Spleen (tissue), 11 donors: ENCODE data around the gene NSD2. TPM values are rescaled to one million over a fixed set of nuclear protein-coding genes. Genes with fewer than 3 reads are reported as not detected.

Source experiments
- DNase-seq: peaks from one replicate; pipeline ENCODE4 v3.0.0-alpha.2; 2020
- H3K27ac ChIP-seq, 8 donors: fragments of 200-600 bp; sonication (generic) in 7 of 8; 1 replicate in 4 of 8; 2 replicates in 4 of 8; pipeline versions ENCODE4 v1.5.0 to v1.8.0; 2016 to 2021; ENCODE audit warnings: inconsistent platforms in 4 of 8, mild to moderate bottlenecking in 4 of 8, moderate library complexity in 1 of 8
- H3K27me3 ChIP-seq, 7 donors: fragments of 200-600 bp; sonication (generic) in 6 of 7; replicated peaks in 1 of 7; 1 replicate in 4 of 7; 2 replicates in 3 of 7; pipeline versions ENCODE4 v1.5.0 to v1.8.0; 2016 to 2021; ENCODE audit warnings: inconsistent platforms in 3 of 7, mild to moderate bottlenecking in 1 of 7
- H3K36me3 ChIP-seq, 6 donors: fragments of 200-600 bp; sonication (generic) in 5 of 6; 1 replicate in 4 of 6; 2 replicates in 2 of 6; pipeline versions ENCODE4 v1.5.0 to v1.8.0; 2016 to 2021; ENCODE audit warnings: inconsistent platforms in 2 of 6
- H3K4me1 ChIP-seq, 6 donors: fragments of 200-600 bp; sonication (generic) in 5 of 6; 1 replicate in 3 of 6; 2 replicates in 3 of 6; pipeline versions ENCODE4 v1.5.0 to v1.8.0; 2016 to 2021; ENCODE audit warnings: inconsistent platforms in 3 of 6
- H3K4me3 ChIP-seq, 8 donors: fragments of 200-600 bp; sonication (generic) in 7 of 8; 1 replicate in 4 of 8; 2 replicates in 4 of 8; pipeline versions ENCODE4 v1.5.0 to v1.8.0; 2016 to 2021; ENCODE audit warnings: inconsistent platforms in 4 of 8, mild to moderate bottlenecking in 4 of 8, moderate library complexity in 2 of 8
- H3K9me3 ChIP-seq, 8 donors: fragments of 200-600 bp; sonication (generic) in 7 of 8; 1 replicate in 4 of 8; 2 replicates in 4 of 8; pipeline versions ENCODE4 v1.5.0 to v1.8.0; 2016 to 2021; ENCODE audit warnings: inconsistent platforms in 4 of 8
- CTCF ChIP-seq, 11 experiments: fragments of 200-600 bp in 7 of 11; fragments of 450-650 bp in 4 of 11; sonication (generic) in 4 of 11; IDR thresholded peaks in 8 of 11; conservative IDR thresholded peaks in 3 of 11; 1 replicate in 7 of 11; 2 replicates in 4 of 11; pipeline versions ENCODE4 v1.4.0 to v1.8.0; 2016 to 2021; ENCODE audit warnings: antibody characterized with exemption in 11 of 11, inconsistent platforms in 4 of 11, mild to moderate bottlenecking in 1 of 11
- POLR2A ChIP-seq, 3 donors: fragments of 450-650 bp; IDR thresholded peaks; one replicate each; pipeline ENCODE4 v1.5.1; 2017; ENCODE audit warnings: antibody characterized with exemption in 3 of 3, mild to moderate bottlenecking in 1 of 3
- POLR2AphosphoS5 ChIP-seq, 3 donors: sonication (generic); formaldehyde crosslinking; IDR thresholded peaks; one replicate each; pipeline ENCODE4 v1.5.1; 2017; ENCODE audit warnings: antibody characterized with exemption in 3 of 3
- WGBS, 5 donors: extraction: QIAGEN DNeasy Blood & Tissue Kit in 3 of 5; methylation state at CpG; one replicate each; pipeline versions ENCODE4 v1.1.5 to v1.1.7; 2013 to 2018; 5-methylcytosine and 5-hydroxymethylcytosine counted together
- intact Hi-C: fragments of 100-400 bp; cut with DNase I; formaldehyde crosslinking; loops from one replicate; pipeline ENCODE4 v1.15.0; 2023; ENCODE audit warnings: low total_unique reads
- polyA plus RNA-seq, 3 donors: library from polyadenylated mRNA; stranded (reverse); fragments of 200-250 nt; gene quantifications; one replicate each; pipeline ENCODE4 v1.2.1, GENCODE V29; 2013
- total RNA-seq, 7 donors: library from RNA; depleted of rRNA in 3 of 7; stranded (reverse); fragments of >200 nt in 3 of 7; fragmentation: NEBNext Ultra II Directional in 4 of 7; extraction: Animal tissue kit (Norgen Biotek cat#: 25700) in 4 of 7; gene quantifications; one replicate each; pipeline versions ENCODE4 v1.1.0 to v1.2.1, GENCODE V29; 2016 to 2021
- donor health status: healthy with polysubstance abuse.
- donor health status: DM: no; HTN: no; CAD: no; lungs with moderate emphysema.
- donor health status: DM: no; HTN: no; CAD: no.
- donor health status: Bipolar disorder and iron deficiency.
- donor health status: healthy.
- donor health status: DM: no; HTN: no; CAD: no.
- donor health status: DM: yes; HTN: yes; CAD: no.

Gene NSD2
- total and polyA plus RNA-seq, 10 donors, result 7.1 to 58.9 (median 47.8) TPM

DNA sequence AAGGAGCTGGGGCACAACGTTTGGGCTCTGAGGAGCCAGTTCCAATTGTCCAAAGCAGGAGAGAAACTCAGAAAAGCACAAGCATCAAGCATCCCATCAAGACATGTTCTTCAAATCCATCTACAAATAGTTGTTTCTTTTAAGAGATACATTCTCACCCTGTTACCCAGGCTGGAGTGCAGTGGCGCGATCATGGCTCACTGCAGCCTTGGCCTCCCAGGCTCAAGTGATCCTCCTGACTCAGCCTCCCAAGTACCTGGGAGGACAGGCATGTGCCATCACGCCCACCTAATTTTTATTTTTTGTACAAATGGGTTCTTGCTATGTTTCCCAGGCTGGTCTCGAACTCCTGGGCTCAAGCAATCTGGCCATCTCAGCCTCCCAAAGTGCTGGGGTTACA, 119.5 kb downstream of the NSD2 start:
- Histone ChIP-seq H3K4me3 (no peak overlapping the region), H3K27ac (no peak overlapping the region), H3K36me3 (peaks cover 0 to 86% (median 57%) of the 10 kb centered on the region in 6 donors), H3K9me3 (peaks cover 0 to 2% (median 0%) of the 10 kb centered on the region in 8 donors), H3K27me3 (no peaks in the 10 kb centered on the region), H3K4me1 (peaks cover 0 to 27% (median 10%) of the 10 kb centered on the region in 6 donors)
- no peak for TF ChIP-seq POLR2AphosphoS5 (IDR thresholded peaks at IDR 0.05)
- TF ChIP-seq CTCF (IDR thresholded peaks at IDR 0.05 in 8 of 11, conservative IDR thresholded peaks at IDR 0.05 in 3 of 11), result no peak
- no peak for TF ChIP-seq POLR2A (IDR thresholded peaks at IDR 0.05)
- intact Hi-C loops, result no loop called here
- WGBS, 5 donors, result 91 to 98% (median 95%) methylated on average over 4 to 5 of the region's 5 CpGs
- peak; percentile 39 for DNase-seq

DNA sequence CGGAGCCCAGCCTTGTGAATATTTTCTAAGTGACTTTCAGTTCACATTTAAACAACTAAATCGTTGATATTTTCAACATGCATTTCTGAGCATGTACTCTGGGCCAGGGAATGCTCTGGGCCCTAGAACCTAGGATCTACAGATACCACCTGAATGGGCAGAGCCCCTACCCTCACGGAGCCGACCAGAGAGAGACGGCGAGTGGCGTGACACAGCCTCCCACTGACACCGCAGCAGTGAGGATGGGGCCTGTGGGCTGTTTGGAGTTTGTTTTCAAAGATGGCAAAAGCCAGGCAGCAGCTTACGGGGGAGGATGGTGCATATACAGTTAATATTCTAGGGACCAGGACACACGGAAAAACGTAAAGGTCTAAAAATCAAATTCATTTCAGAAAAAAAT, 119.9 kb downstream of the NSD2 start:
- DNase-seq, result peak; percentile 15
- peaks cover 0 to 27% (median 10%) of the 10 kb centered on the region in 6 donors for H3K4me1 ChIP-seq
- H3K27me3 ChIP-seq, result no peaks in the 10 kb centered on the region
- peaks cover 0 to 6% (median 0%) of the 10 kb centered on the region in 8 donors for H3K9me3 ChIP-seq
- TF ChIP-seq POLR2AphosphoS5 (IDR thresholded peaks at IDR 0.05), result no peak
- TF ChIP-seq CTCF (IDR thresholded peaks at IDR 0.05 in 8 of 11, conservative IDR thresholded peaks at IDR 0.05 in 3 of 11), result no peak
- TF ChIP-seq POLR2A (IDR thresholded peaks at IDR 0.05), result no peak
- intact Hi-C loops, result no loop called here
- H3K27ac ChIP-seq, result no peak overlapping the region
- WGBS, 5 donors, result 91 to 97% (median 96%) methylated on average over 11 of the region's 11 CpGs
- H3K4me3 ChIP-seq, result no peak overlapping the region
- peaks cover 0 to 81% (median 53%) of the 10 kb centered on the region in 6 donors for H3K36me3 ChIP-seq

DNA sequence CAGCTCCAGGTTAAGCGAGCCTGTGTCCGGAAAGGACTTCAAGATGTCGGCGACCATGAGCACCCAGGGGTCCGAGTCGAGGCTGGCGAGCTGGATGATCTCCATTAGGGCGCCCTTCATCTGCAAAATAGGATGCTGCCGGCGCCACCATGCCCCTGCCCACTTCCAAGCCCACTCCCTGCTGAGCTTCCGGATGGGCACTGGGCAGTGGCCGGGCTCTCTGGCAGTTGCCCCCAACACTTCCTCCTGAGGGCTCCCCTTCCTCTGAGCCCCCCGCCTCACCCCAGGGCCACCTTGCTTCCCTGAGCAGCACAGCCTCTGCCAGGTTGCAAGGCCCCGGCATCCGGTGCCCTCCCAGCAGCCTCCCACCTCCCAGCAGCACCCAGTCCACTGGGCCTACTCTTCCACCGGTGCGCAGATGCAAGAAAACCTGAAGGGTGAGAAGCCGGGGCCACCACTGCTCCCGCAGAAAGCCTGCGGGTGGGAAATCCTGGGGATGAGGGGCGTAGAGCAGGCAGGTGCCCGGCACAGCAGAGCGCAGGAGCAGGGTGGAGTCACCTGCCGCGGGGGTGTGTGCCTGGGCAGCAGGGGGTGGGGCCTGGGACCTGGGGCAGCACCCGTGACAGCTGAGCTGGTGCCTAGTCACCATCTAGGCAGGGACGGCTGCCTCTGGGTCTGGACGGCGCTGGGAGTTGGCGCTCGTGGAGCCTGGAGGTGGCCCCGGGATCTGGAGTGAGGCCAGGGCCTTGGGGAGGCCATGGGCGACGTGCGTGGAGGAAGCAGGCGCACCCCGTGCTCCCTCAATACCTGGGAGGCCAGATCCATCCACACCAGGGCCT, 120.6 kb downstream of the NSD2 start:
- WGBS, 5 donors, result 90 to 95% (median 93%) methylated on average over 31 to 37 of the region's 37 CpGs
- Histone ChIP-seq H3K4me3 (no peak overlapping the region), H3K27ac (no peak overlapping the region), H3K36me3 (peaks cover 0 to 80% (median 45%) of the 10 kb centered on the region in 6 donors), H3K27me3 (no peaks in the 10 kb centered on the region), H3K4me1 (peaks cover 0 to 22% (median 7%) of the 10 kb centered on the region in 6 donors), H3K9me3 (peaks cover 0 to 13% (median 6%) of the 10 kb centered on the region in 8 donors)
- TF ChIP-seq CTCF (IDR thresholded peaks at IDR 0.05 in 8 of 11, conservative IDR thresholded peaks at IDR 0.05 in 3 of 11) (no peak), POLR2AphosphoS5 (IDR thresholded peaks at IDR 0.05) (no peak), POLR2A (IDR thresholded peaks at IDR 0.05) (no peak)
- intact Hi-C loops, result no loop called here
- peak; percentile 66 for DNase-seq

DNA sequence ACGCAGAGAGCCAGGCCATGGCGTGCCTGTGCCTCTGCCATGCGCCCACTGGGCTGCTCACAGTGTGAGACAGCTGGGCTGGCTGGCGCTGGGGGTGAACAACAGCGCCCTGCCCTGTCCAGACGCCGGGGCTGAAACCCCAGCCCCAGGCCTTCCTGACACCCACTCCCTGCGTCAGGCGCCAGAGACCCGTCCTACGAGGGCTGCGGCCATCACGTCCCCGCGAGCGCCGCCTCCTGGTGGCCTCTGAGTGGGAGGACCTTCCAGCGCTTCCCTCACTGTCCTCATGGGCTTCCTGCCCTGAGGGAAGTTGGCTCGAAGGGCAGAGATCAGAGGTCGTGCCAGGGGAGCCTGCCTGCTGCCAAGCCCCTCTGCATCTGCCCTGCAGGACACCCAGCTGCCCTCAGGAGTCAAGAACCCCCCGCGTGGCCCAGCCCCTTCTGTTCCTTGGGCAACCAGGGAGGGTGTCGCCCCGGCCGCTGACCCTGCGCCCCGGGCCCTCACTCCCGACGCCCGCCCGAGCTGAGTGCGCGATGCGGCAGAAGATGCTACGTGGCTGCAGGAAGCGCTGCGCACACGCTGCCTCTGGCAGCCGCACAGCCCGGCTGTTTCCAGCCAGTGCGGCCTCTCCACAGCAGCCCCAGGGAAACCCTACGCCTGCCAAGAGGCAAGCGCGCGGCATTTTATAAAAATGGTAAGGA, 121.4 kb downstream of the NSD2 start:
- TF ChIP-seq POLR2AphosphoS5 (IDR thresholded peaks at IDR 0.05) (peak in 1 of 3 donors; percentile 13), POLR2A (IDR thresholded peaks at IDR 0.05) (no peak)
- WGBS, 5 donors, result 91 to 94% (median 94%) methylated on average over 45 of the region's 45 CpGs
- Histone ChIP-seq H3K36me3 (peaks cover 0 to 80% (median 41%) of the 10 kb centered on the region in 6 donors), H3K9me3 (peaks cover 0 to 21% (median 14%) of the 10 kb centered on the region in 8 donors), H3K27me3 (no peaks in the 10 kb centered on the region), H3K4me3 (no peak overlapping the region), H3K27ac (no peak overlapping the region), H3K4me1 (peaks cover 0 to 18% (median 4%) of the 10 kb centered on the region in 6 donors)
- intact Hi-C loops, result no loop called here
- peak; percentile 53 for DNase-seq
